Hepatocyte (in vitro differentiated cells): ENCODE data around the gene MEN1.

Experiments
- CTCF ChIP-seq: fragments of 200-600 bp; sonication (generic); IDR thresholded peaks from 2 replicates; pipeline ENCODE4 v1.5.1; 2016; ENCODE audit warnings: antibody characterized with exemption, mild to moderate bottlenecking; ENCODE audit not compliant: poor library complexity
- EZH2 ChIP-seq: fragments of 200-600 bp; sonication (generic); IDR thresholded peaks from 2 replicates; pipeline ENCODE4 v1.6.1; 2016; ENCODE audit warnings: antibody characterized with exemption, mild to moderate bottlenecking, borderline replicate concordance
- EZH2phosphoT487 ChIP-seq: fragments of 200-600 bp; sonication (generic); IDR thresholded peaks from one replicate; pipeline ENCODE4 v1.6.1; 2018; ENCODE audit warnings: antibody characterized with exemption, mild to moderate bottlenecking, low read depth, moderate library complexity; ENCODE audit not compliant: unreplicated experiment, severe bottlenecking

GRCh38 chr11:64826062-64826461 is 15.7 kb upstream of the MEN1 start:
- no peak for TF ChIP-seq EZH2
- no peak for TF ChIP-seq EZH2phosphoT487
- TF ChIP-seq CTCF, result no peak
